Measurements from ENCODE around the gene CDH4. TPM values are rescaled to one million over a fixed set of nuclear protein-coding genes. Genes with fewer than 3 reads are reported as not detected.

The CDH4 gene
- total RNA-seq, 1 donor from 2014 or later: 2.9 TPM

- Mint-ChIP-seq H3K36me3 (peaks cover 8% of the 10 kb centered on the region), H3K27ac (no peak overlapping the region), H3K4me3 (no peak overlapping the region), H3K9me3 (peaks cover 20% of the 10 kb centered on the region), H3K4me1 (peaks cover 15% of the 10 kb centered on the region), H3K27me3 (ENCODE audit: insufficient read depth, low read depth) (no peaks in the 10 kb centered on the region)
- H3K27me3 ChIP-seq: peaks cover 2% of the 10 kb centered on the region
- no peaks in the 10 kb centered on the region for H3K79me2 ChIP-seq (ENCODE audit: low read depth)
- no peaks in the 10 kb centered on the region for H3K36me3 ChIP-seq
- no peak overlapping the region for H3K4me3 ChIP-seq
- H2AFZ ChIP-seq (replicated peaks): no peak overlapping the region
- H3K9me3 ChIP-seq (ENCODE audit: low read depth): no peaks in the 10 kb centered on the region
- TF ChIP-seq CTCF (IDR thresholded peaks at IDR 0.05) (no peak), EZH2phosphoT487 (IDR thresholded peaks at IDR 0.05) (no peak)
- H3K4me2 ChIP-seq: no peak overlapping the region
- H3K27ac ChIP-seq: no peak overlapping the region
- no peak overlapping the region for H3K9ac ChIP-seq
- H3K4me1 ChIP-seq: peaks cover 4% of the 10 kb centered on the region
- no peaks in the 10 kb centered on the region for H4K20me1 ChIP-seq (ENCODE audit: low read depth)
- DNase-seq (ENCODE audit: low spot score): no peak
- H3F3A ChIP-seq (ENCODE audit: low read depth): no peaks in the 10 kb centered on the region
These were observed 498.0 kb downstream of the CDH4 start for GRCh38 chr20:61750093-61750492.

- Histone ChIP-seq H4K20me1 (ENCODE audit: low read depth) (no peaks in the 10 kb centered on the region), H3K9ac (no peak overlapping the region), H3K79me2 (ENCODE audit: low read depth) (no peaks in the 10 kb centered on the region), H3K4me2 (no peak overlapping the region), H3K36me3 (no peaks in the 10 kb centered on the region), H3K4me1 (peaks cover 4% of the 10 kb centered on the region), H3F3A (ENCODE audit: low read depth) (no peaks in the 10 kb centered on the region), H2AFZ (replicated peaks) (no peak overlapping the region), H3K27me3 (peaks cover 2% of the 10 kb centered on the region), H3K27ac (no peak overlapping the region), H3K9me3 (ENCODE audit: low read depth) (no peaks in the 10 kb centered on the region), H3K4me3 (no peak overlapping the region)
- TF ChIP-seq EZH2 (IDR thresholded peaks at IDR 0.05) (no peak), CTCF (IDR thresholded peaks at IDR 0.05) (no peak), EZH2phosphoT487 (IDR thresholded peaks at IDR 0.05) (no peak)
- H3K4me3 Mint-ChIP-seq: no peak overlapping the region
- peaks cover 5% of the 10 kb centered on the region for H3K36me3 Mint-ChIP-seq
- no peak for DNase-seq (ENCODE audit: low spot score)
- H3K4me1 Mint-ChIP-seq: peaks cover 15% of the 10 kb centered on the region
- H3K9me3 Mint-ChIP-seq: peaks cover 12% of the 10 kb centered on the region
- H3K27ac Mint-ChIP-seq: no peak overlapping the region
- H3K27me3 Mint-ChIP-seq (ENCODE audit: insufficient read depth, low read depth): peaks cover 3% of the 10 kb centered on the region
These were observed 500.5 kb downstream of the CDH4 start for GRCh38 chr20:61752576-61752975.

GRCh38 chr20:61753316-61753942 is 501.4 kb downstream of the CDH4 start:
- Histone ChIP-seq H3K9ac (no peak overlapping the region), H3K27ac (no peak overlapping the region), H3K36me3 (no peaks in the 10 kb centered on the region), H3K27me3 (peaks cover under 1% of the 10 kb centered on the region), H4K20me1 (ENCODE audit: low read depth) (no peaks in the 10 kb centered on the region), H3K4me2 (no peak overlapping the region), H3K79me2 (ENCODE audit: low read depth) (no peaks in the 10 kb centered on the region), H3F3A (ENCODE audit: low read depth) (no peaks in the 10 kb centered on the region), H3K4me3 (no peak overlapping the region), H2AFZ (replicated peaks) (no peak overlapping the region), H3K9me3 (ENCODE audit: low read depth) (no peaks in the 10 kb centered on the region), H3K4me1 (peaks cover 4% of the 10 kb centered on the region)
- H3K27me3 Mint-ChIP-seq (ENCODE audit: insufficient read depth, low read depth): peaks cover 6% of the 10 kb centered on the region
- peaks cover 15% of the 10 kb centered on the region for H3K4me1 Mint-ChIP-seq
- no peak overlapping the region for H3K4me3 Mint-ChIP-seq
- TF ChIP-seq EZH2phosphoT487 (IDR thresholded peaks at IDR 0.05) (no peak), EZH2 (IDR thresholded peaks at IDR 0.05) (no peak), CTCF (IDR thresholded peaks at IDR 0.05) (no peak)
- peaks cover 12% of the 10 kb centered on the region for H3K9me3 Mint-ChIP-seq
- DNase-seq (ENCODE audit: low spot score): no peak
- peak overlapping the region; percentile 16 for H3K27ac Mint-ChIP-seq
- peaks cover 2% of the 10 kb centered on the region for H3K36me3 Mint-ChIP-seq

All from neural progenitor cell (in vitro differentiated cells).